Testis (tissue), 3 donors: ENCODE data around the gene FHOD3. TPM values are rescaled to one million over a fixed set of nuclear protein-coding genes. Genes with fewer than 3 reads are reported as not detected.

Source experiments
- DNase-seq: peaks from one replicate; pipeline ENCODE4 v3.0.0-alpha.2; 2019
- H3K27ac ChIP-seq, 2 donors: fragments of 200-600 bp; sonication (generic); one replicate each; pipeline ENCODE4 v1.5.1; 2019
- H3K27me3 ChIP-seq: fragments of 200-600 bp; sonication (generic); one replicate; pipeline ENCODE4 v1.5.1; 2019
- H3K36me3 ChIP-seq: fragments of 200-600 bp; sonication (generic); one replicate; pipeline ENCODE4 v1.5.1; 2017; ENCODE audit warnings: low read depth; ENCODE audit errors: missing control alignments
- H3K4me1 ChIP-seq: fragments of 200-600 bp; sonication (generic); one replicate; pipeline ENCODE4 v1.5.1; 2019
- H3K4me3 ChIP-seq, 2 donors: fragments of 200-600 bp; sonication (generic); one replicate each; pipeline ENCODE4 v1.5.1; 2017 to 2019
- H3K9me3 ChIP-seq: fragments of 200-600 bp; sonication (generic); one replicate; pipeline ENCODE4 v1.5.1; 2017
- POLR2A ChIP-seq: fragments of 450-650 bp; IDR thresholded peaks from one replicate; pipeline ENCODE4 v1.6.1; 2017; ENCODE audit warnings: antibody characterized with exemption, mild to moderate bottlenecking, moderate library complexity
- WGBS, 2 donors: methylation state at CpG; one replicate each; pipeline ENCODE4 v1.1.5; 2018; 5-methylcytosine and 5-hydroxymethylcytosine counted together
- intact Hi-C: fragments of 100-400 bp; cut with DNase I; formaldehyde crosslinking; loops from one replicate; pipeline ENCODE4 v1.15.1; 2023; ENCODE audit warnings: low total_unique reads
- polyA plus RNA-seq: library from polyadenylated mRNA; stranded (reverse); fragments of 350-450 nt; fragmentation: Illumina TruSeq; extraction: RNeasy Lipid Tissue Mini Kit (QIAGEN cat#74804); gene quantifications from one replicate; pipeline ENCODE4 v1.2.3, GENCODE V29; 2014; ENCODE audit warnings: low read depth, low replicate concordance; ENCODE audit not compliant: insufficient read depth
- total RNA-seq, 2 donors: library from RNA; depleted of rRNA; stranded (reverse); fragments of >200 nt; gene quantifications; one replicate each; pipeline ENCODE4 v1.2.3, GENCODE V29; 2016
- TF ChIP-seq, protein P1 (sequence below), 3 experiments: fragments of 450-650 bp in 2 of 3; fragments of 200-600 bp in 1 of 3; sonication (generic) in 1 of 3; IDR thresholded peaks; one replicate each; pipeline ENCODE4 v1.5.1; 2016 to 2019; ENCODE audit warnings: antibody characterized with exemption in 3 of 3, mild to moderate bottlenecking in 2 of 3, moderate library complexity in 1 of 3

The FHOD3 gene
- total and polyA plus RNA-seq, 3 donors from 2014 or later = 6.5 to 46.8 (median 37.3) TPM

GRCh38 chr18:36449451-36449850 is 151.9 kb downstream of the FHOD3 start:
- Histone ChIP-seq H3K9me3 (no peaks in the 10 kb centered on the region), H3K36me3 (no peaks in the 10 kb centered on the region), H3K27me3 (no peaks in the 10 kb centered on the region), H3K4me1 (no peaks in the 10 kb centered on the region), H3K27ac (no peak overlapping the region), H3K4me3 (no peak overlapping the region)
- TF ChIP-seq, protein P1, sequence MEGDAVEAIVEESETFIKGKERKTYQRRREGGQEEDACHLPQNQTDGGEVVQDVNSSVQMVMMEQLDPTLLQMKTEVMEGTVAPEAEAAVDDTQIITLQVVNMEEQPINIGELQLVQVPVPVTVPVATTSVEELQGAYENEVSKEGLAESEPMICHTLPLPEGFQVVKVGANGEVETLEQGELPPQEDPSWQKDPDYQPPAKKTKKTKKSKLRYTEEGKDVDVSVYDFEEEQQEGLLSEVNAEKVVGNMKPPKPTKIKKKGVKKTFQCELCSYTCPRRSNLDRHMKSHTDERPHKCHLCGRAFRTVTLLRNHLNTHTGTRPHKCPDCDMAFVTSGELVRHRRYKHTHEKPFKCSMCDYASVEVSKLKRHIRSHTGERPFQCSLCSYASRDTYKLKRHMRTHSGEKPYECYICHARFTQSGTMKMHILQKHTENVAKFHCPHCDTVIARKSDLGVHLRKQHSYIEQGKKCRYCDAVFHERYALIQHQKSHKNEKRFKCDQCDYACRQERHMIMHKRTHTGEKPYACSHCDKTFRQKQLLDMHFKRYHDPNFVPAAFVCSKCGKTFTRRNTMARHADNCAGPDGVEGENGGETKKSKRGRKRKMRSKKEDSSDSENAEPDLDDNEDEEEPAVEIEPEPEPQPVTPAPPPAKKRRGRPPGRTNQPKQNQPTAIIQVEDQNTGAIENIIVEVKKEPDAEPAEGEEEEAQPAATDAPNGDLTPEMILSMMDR (IDR thresholded peaks at IDR 0.05) = no peak
- TF ChIP-seq POLR2A = no peak
- WGBS, 2 donors = 30 to 35% methylated on average over 2 of the region's 2 CpGs
- intact Hi-C loops = no loop called here
- no peak for DNase-seq

DNA sequence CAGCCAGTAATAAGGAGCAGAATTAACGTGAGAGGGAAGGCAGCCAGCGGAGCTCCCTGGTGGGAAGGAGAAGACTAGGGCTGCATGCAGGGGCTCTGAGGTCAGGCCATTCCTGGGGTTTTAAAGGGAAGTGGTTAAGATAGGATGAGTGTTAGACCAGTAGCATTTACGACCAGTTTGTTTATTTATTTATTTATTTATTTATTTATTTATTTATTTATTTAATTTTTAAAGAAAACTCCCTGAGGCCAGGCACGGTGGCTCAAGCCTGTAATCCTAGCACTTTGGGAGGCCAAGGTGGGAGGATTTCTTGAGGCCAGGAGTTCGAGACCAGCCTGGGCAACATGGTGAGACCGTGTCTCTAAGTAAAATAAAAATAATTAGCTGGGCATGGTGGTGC is 152.8 kb downstream of the FHOD3 start:
- Histone ChIP-seq H3K27me3 (no peaks in the 10 kb centered on the region), H3K4me1 (no peaks in the 10 kb centered on the region), H3K4me3 (no peak overlapping the region), H3K36me3 (no peaks in the 10 kb centered on the region), H3K9me3 (no peaks in the 10 kb centered on the region), H3K27ac (no peak overlapping the region)
- intact Hi-C loops = no loop called here
- 65 to 78% methylated on average over 6 of the region's 6 CpGs for WGBS, 2 donors
- no peak for TF ChIP-seq POLR2A
- TF ChIP-seq, protein P1 (IDR thresholded peaks at IDR 0.05) = no peak
- no peak for DNase-seq

DNA sequence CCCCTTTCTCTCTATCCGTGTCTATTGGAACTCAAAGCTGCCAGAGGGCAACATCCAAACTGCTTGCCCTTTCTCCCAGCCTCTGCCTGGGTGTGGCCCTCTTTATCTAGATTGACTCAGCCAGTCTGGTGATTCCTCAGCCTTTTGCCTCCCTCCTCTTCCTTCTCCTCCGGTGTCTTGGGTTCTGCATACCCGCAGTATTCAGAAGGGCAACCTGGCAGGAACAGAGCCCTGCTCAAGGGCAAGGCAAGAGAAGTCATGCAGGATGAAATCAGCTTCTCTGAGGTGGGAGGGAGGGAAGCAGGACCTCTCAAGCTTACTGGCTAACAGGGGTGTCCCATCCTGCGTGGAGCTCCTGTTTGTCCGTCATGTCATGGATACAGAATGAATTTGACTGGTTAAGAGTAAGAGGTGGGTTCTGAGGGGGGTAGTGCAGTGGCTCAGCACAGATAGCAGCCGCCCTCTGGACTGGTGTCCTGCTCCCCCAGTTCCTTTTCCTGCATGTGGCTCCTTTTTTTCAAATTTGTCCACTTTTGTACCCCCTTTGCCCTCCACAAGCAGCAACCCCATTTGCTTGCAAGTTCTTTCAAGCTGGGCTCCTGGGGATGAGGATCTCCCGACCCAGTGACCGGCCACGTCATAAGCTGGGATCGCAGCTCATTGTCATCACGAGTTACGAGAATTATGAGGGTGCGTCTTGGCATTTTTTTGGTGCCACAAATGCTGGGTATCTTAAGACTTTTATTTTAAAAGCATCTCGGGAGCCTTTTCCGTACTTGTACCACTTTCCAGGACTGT is 154.1 kb downstream of the FHOD3 start:
- WGBS, 2 donors = 86 to 91% methylated on average over 15 of the region's 15 CpGs
- DNase-seq = no peak
- no peak for TF ChIP-seq POLR2A
- TF ChIP-seq, protein P1 (IDR thresholded peaks at IDR 0.05) = no peak

DNA sequence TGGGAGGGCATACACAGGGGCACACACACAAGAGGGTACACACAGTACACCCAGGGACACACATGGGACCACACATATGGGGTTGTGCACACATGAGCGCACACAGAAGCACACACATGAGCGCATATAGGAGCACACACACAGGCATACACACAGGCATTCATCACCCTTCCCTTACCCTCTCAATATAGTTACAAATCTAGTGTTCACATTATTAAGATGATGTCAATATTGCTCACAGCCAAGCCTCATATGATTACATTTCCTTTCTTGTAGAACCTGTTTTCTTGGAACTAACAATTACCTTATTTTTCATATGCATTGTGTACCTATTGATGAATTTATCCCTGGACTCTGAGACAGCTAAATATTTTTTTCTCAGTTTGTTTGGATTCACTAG is 156.7 kb downstream of the FHOD3 start:
- H3K27ac ChIP-seq = no peak overlapping the region
- intact Hi-C loops = no loop called here
- no peak for DNase-seq

More for the DNA sequence above, 154.1 kb downstream of the FHOD3 start:
- intact Hi-C loops = no loop called here
- Histone ChIP-seq H3K9me3 (no peaks in the 10 kb centered on the region), H3K27me3 (no peaks in the 10 kb centered on the region), H3K4me1 (no peaks in the 10 kb centered on the region), H3K27ac (no peak overlapping the region), H3K4me3 (no peak overlapping the region), H3K36me3 (no peaks in the 10 kb centered on the region)

More for the DNA sequence above, 156.7 kb downstream of the FHOD3 start:
- H3K27me3 ChIP-seq = no peaks in the 10 kb centered on the region
- TF ChIP-seq, protein P1 (IDR thresholded peaks at IDR 0.05) = no peak
- no peak for TF ChIP-seq POLR2A
- no peak overlapping the region for H3K4me3 ChIP-seq
- no peaks in the 10 kb centered on the region for H3K9me3 ChIP-seq
- whole genome bisulfite sequencing, 2 donors = 95 to 100% methylated on average over 2 of the region's 2 CpGs
- H3K36me3 ChIP-seq = no peaks in the 10 kb centered on the region
- H3K4me1 ChIP-seq = no peaks in the 10 kb centered on the region
